Islet precursor cell (in vitro differentiated cells): Measurements from ENCODE around the gene JAKMIP3.

Experiments
- DNase-seq: peaks from one replicate; pipeline ENCODE4 v3.0.0-alpha.2; 2018

Gene JAKMIP3

GRCh38 chr10:132113766-132114365 is 48.1 kb downstream of the JAKMIP3 start:
- DNase-seq: no peak

GRCh38 chr10:132114953-132115520 is 49.3 kb downstream of the JAKMIP3 start:
- DNase-seq: no peak
